ENCODE results near the gene ITIH3. TPM values are rescaled to one million over a fixed set of nuclear protein-coding genes. Genes with fewer than 3 reads are reported as not detected.

Gene ITIH3
- total RNA-seq, 1 experiment from 2014 or later = 0.67 TPM

- CTCF ChIA-PET = interaction anchor here (0.7 to 1.3 kb wide), 2 partner anchors 28 to 51 kb away, joined by 3 to 7 read pairs; no protein-coding TSS in a partner anchor
Measured at GRCh38 chr3:52792961-52793695, 1.5 kb upstream of the ITIH3 start.

More at GRCh38 chr3:52792961-52793695, 1.5 kb upstream of the ITIH3 start:
- in situ Hi-C loops (cut with HindIII; ENCODE audit: low pct_unique_long_range_greater_than_20kb, low sequenced_read_pairs) (no loop called here), intact Hi-C loops (cut with micrococcal nuclease; ENCODE audit: unreplicated experiment) (no loop called here)
- DNase-seq (ENCODE audit: low read depth, low spot score) = no peak
- ATAC-seq = no peak
- H3K27ac ChIP-seq (ENCODE audit: low read length) = no peak overlapping the region
- POLR2A ChIA-PET = no interaction called here
- H3K4me1 ChIP-seq (ENCODE audit: control insufficient read depth, insufficient read depth, low read length) = no peaks in the 10 kb centered on the region
- TF ChIP-seq REST (IDR thresholded peaks at IDR 0.05; ENCODE audit: insufficient read depth in 1 of 2, low read depth in 2 of 2, low read length in 1 of 2) (no peak), TCF7L2 (IDR thresholded peaks at IDR 0.05; ENCODE audit: low read depth, low read length) (no peak), POLR2AphosphoS5 (IDR thresholded peaks at IDR 0.05; ENCODE audit: low read depth, low read length) (no peak), SIN3A (IDR thresholded peaks at IDR 0.05; ENCODE audit: borderline replicate concordance, insufficient read depth, low read depth, low read length) (no peak), CTCF (IDR thresholded peaks at IDR 0.05) (no peak)
- no peaks in the 10 kb centered on the region for H3K9me3 ChIP-seq (ENCODE audit: control insufficient read depth, insufficient read depth, low read depth, low read length)
- no peak overlapping the region for H3K4me3 ChIP-seq (ENCODE audit: low read depth in 2 of 2, low read length in 2 of 2)
- no peaks in the 10 kb centered on the region for H3K36me3 ChIP-seq (ENCODE audit: control insufficient read depth, insufficient read depth, low read length)
- H3K27me3 ChIP-seq (ENCODE audit: control insufficient read depth, insufficient read depth, low read length) = no peaks in the 10 kb centered on the region
- BruUV-seq (replicated peaks) = no TSS peak
